ENCODE results near the gene SEPTIN3. TPM values are rescaled to one million over a fixed set of nuclear protein-coding genes. Genes with fewer than 3 reads are reported as not detected.
"Not testable (repeated sequence)": the region's sequence is repeated elsewhere in the genome, so short reads cannot be mapped to it uniquely, and the experiment has no call there.

The SEPTIN3 gene
- total and polyA plus RNA-seq, 8 donors: 0.99 to 2.0 (median 1.5) TPM

- peaks cover 4 to 27% of the 10 kb centered on the region in 2 donors for H3K4me1 ChIP-seq
- DNase-seq: no peak
- ATAC-seq: no peak
- intact Hi-C loops (cut with DNase I): loop anchor here in 1 of 2 donors (10.0 kb wide), 1 partner anchor 119 kb away; no protein-coding TSS in a partner anchor
- H3K9me3 ChIP-seq: no peaks in the 10 kb centered on the region
- H3K36me3 ChIP-seq: no peaks in the 10 kb centered on the region
- no peak overlapping the region for H3K4me3 ChIP-seq
- no peaks in the 10 kb centered on the region for H3K27me3 ChIP-seq
- no peak overlapping the region for H3K27ac ChIP-seq
- no peak for TF ChIP-seq CTCF (IDR thresholded peaks at IDR 0.05)
Measured at GRCh38 chr22:41943661-41944209, 25.5 kb upstream of the SEPTIN3 start.

GRCh38 chr22:41946629-41947423, 22.4 kb upstream of the SEPTIN3 start, which contains the start of gene CENPM:
Gene CENPM, minus strand, starts transcription at chr22:41947152. Its CDS starts 76 bp downstream, at chr22:41947076.
- no peaks in the 10 kb centered on the region for H3K27me3 ChIP-seq
- no peaks in the 10 kb centered on the region for H3K9me3 ChIP-seq
- H3K36me3 ChIP-seq: no peaks in the 10 kb centered on the region
- H3K4me3 ChIP-seq: peak within 1 kb of the TSS; percentile 67 to 90
- ATAC-seq: peak; percentile 98
- DNase-seq: peak; percentile 91 to 97 (median 92)
- H3K27ac ChIP-seq: peak within 1 kb of the TSS in 1 of 2 donors; percentile 24
- intact Hi-C loops (cut with DNase I): loop anchor here in 1 of 2 donors (10.0 kb wide), 1 partner anchor 122 kb away; no protein-coding TSS in a partner anchor
- peaks cover 0 to 17% of the 10 kb centered on the region in 2 donors for H3K4me1 ChIP-seq
- TF ChIP-seq CTCF (IDR thresholded peaks at IDR 0.05): no peak

DNA sequence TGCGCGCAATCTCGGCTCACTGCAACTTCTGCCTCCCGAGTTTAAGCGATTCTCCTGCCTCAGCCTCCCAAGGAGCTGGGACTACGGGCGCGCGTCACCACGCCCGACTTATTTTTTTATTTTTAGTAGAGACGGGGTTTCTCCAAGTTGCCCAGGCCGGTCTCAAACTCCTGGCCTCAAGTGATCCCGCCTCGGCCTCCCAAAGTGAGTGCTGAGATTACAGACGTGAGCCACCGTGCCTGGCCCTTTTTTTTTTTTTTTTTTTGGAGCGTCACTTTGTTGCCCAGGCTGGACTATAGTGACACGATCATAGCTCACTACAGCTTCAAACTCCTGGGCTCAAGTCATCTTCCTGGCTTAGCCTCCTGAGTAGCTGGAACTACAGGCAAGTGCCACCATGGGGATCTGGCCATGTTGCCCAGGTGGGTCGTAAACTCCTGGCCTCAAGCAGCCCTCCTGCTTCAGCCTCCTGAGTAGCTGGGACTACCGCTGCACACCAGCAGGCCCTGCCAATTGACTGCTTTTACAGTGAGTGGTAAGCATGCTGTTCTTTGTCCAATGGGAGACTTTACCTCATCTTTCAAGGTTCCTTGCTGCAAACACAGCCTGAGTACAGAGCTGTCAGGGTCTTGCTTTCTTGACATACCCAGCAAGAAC, 21.7 kb upstream of the SEPTIN3 start:
- intact Hi-C loops (cut with DNase I): loop anchor here in 1 of 2 donors (10.0 kb wide), 1 partner anchor 123 kb away; no protein-coding TSS in a partner anchor
- Histone ChIP-seq H3K27me3 (no peaks in the 10 kb centered on the region), H3K4me3 (peak overlapping the region; percentile 67 to 90), H3K9me3 (no peaks in the 10 kb centered on the region), H3K4me1 (peaks cover 0 to 17% of the 10 kb centered on the region in 2 donors), H3K36me3 (no peaks in the 10 kb centered on the region), H3K27ac (no peak overlapping the region)
- TF ChIP-seq CTCF (IDR thresholded peaks at IDR 0.05): no peak
- no peak for ATAC-seq
- DNase-seq: no peak

DNA sequence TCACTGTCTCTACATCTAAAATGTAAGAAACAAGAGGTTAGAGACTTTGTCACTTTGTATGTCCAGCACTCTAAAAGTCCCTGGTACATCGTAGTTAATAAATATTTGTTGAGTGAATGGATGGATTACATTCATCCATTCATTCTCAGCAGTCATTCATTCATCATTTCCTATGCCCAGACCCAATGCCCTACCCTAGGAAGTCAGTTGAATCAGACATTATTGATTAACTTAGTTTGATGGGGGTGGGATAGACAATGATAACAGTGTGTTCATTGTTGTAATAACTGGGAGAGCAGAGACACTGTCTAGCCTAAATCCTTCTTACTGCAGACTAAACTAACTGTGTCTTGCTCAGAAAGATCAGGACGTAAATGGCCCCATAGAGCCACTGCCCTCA, 21.1 kb upstream of the SEPTIN3 start:
- Histone ChIP-seq H3K27ac (no peak overlapping the region), H3K4me1 (peaks cover 0 to 17% of the 10 kb centered on the region in 2 donors), H3K4me3 (no peak overlapping the region), H3K27me3 (no peaks in the 10 kb centered on the region), H3K9me3 (no peaks in the 10 kb centered on the region), H3K36me3 (no peaks in the 10 kb centered on the region)
- no peak for TF ChIP-seq CTCF (IDR thresholded peaks at IDR 0.05)
- intact Hi-C loops (cut with DNase I): loop anchor here in 1 of 2 donors (10.0 kb wide), 1 partner anchor 123 kb away; no protein-coding TSS in a partner anchor
- ATAC-seq (no peak), DNase-seq (no peak)

GRCh38 chr22:41948928-41949296, 20.3 kb upstream of the SEPTIN3 start:
- not testable (repeated sequence) for H3K36me3 ChIP-seq, DNase-seq, ATAC-seq, H3K27ac ChIP-seq, H3K27me3 ChIP-seq, H3K9me3 ChIP-seq, H3K4me3 ChIP-seq
- intact Hi-C loops (cut with DNase I): loop anchor here in 1 of 2 donors (10.0 kb wide), 1 partner anchor 124 kb away; no protein-coding TSS in a partner anchor
- peaks cover 0 to 17% of the 10 kb centered on the region in 2 donors for H3K4me1 ChIP-seq

Measured in left lung (tissue), 10 donors.